ENCODE data around the gene SHC2. TPM values are rescaled to one million over a fixed set of nuclear protein-coding genes. Genes with fewer than 3 reads are reported as not detected.

The SHC2 gene
- total RNA-seq, 1 donor from 2014 or later: 57.8 TPM

Other genes with a start within 250 kb of the SHC2 start
- gene PLPP2, start 169.6 kb downstream of the SHC2 start, total RNA-seq: 1.8 TPM
- gene MIER2, start 116.2 kb downstream of the SHC2 start, total RNA-seq: 4.6 TPM
- gene C2CD4C, start 51.9 kb downstream of the SHC2 start, total RNA-seq: 0.33 TPM
- gene MADCAM1, start 35.5 kb upstream of the SHC2 start, total RNA-seq: 0.53 TPM
- 10.4 TPM for gene TPGS1, start 46.5 kb upstream of the SHC2 start, total RNA-seq
- gene CDC34, start 70.7 kb upstream of the SHC2 start, total RNA-seq: 53.5 TPM
- gene GZMM, start 83.0 kb upstream of the SHC2 start, total RNA-seq: 0.33 TPM
- gene BSG, start 111.6 kb upstream of the SHC2 start, total RNA-seq: 98.2 TPM
- gene HCN2, start 128.8 kb upstream of the SHC2 start, total RNA-seq: 0.30 TPM
- 51.8 TPM for gene POLRMT, start 172.5 kb upstream of the SHC2 start, total RNA-seq
- gene FGF22, start 178.8 kb upstream of the SHC2 start, total RNA-seq: 0.30 TPM
- gene RNF126, start 202.2 kb upstream of the SHC2 start, total RNA-seq: 22.2 TPM
- gene FSTL3, start 215.4 kb upstream of the SHC2 start, total RNA-seq: 4.3 TPM
- not detected for gene PRSS57, start 234.4 kb upstream of the SHC2 start, total RNA-seq
- gene PALM, start 247.9 kb upstream of the SHC2 start, total RNA-seq: 6.6 TPM